Measurements from ENCODE around the gene KLF11.
"Not testable (repeated sequence)": the region's sequence is repeated elsewhere in the genome, so short reads cannot be mapped to it uniquely, and the experiment has no call there.

DNA sequence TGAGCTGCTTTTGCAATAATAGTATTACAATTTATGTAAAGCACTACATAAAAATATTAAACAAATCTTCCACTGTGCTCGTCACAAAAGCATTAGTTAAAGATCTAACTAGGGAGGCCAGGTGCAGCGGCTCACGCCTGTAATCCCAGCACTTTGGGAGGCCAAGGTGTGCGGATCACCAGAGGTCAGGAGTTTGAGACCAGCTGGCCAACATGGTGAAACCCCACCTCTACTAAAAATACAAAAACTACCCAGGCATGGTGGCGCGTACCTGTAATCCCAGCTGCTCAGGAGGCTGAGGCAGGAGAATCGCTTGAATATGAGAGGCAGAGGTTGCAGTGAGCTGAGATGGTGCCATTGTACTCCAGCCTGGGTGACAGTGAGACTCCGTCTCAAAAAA is 12.6 kb upstream of the KLF11 start:
- TF ChIP-seq, protein P1, sequence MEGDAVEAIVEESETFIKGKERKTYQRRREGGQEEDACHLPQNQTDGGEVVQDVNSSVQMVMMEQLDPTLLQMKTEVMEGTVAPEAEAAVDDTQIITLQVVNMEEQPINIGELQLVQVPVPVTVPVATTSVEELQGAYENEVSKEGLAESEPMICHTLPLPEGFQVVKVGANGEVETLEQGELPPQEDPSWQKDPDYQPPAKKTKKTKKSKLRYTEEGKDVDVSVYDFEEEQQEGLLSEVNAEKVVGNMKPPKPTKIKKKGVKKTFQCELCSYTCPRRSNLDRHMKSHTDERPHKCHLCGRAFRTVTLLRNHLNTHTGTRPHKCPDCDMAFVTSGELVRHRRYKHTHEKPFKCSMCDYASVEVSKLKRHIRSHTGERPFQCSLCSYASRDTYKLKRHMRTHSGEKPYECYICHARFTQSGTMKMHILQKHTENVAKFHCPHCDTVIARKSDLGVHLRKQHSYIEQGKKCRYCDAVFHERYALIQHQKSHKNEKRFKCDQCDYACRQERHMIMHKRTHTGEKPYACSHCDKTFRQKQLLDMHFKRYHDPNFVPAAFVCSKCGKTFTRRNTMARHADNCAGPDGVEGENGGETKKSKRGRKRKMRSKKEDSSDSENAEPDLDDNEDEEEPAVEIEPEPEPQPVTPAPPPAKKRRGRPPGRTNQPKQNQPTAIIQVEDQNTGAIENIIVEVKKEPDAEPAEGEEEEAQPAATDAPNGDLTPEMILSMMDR (IDR thresholded peaks at IDR 0.05; ENCODE audit: low read length) = not testable (repeated sequence)
- TF ChIP-seq EZH2phosphoT487 (IDR thresholded peaks at IDR 0.05; ENCODE audit: low read length); EZH2 (optimal IDR thresholded peaks at IDR 0.05; ENCODE audit: low read depth, low read length): not testable (repeated sequence)

All from MM.1S (cell line).